GM21528 (cell line): ENCODE results near the gene TSC1.

Experiments
- ATAC-seq: cut with Tn5 transposase; IDR thresholded peaks from one replicate; pipeline ENCODE4 v1.9.1; 2021; ENCODE audit warnings: mild to moderate bottlenecking, moderate library complexity; ENCODE audit not compliant: unreplicated experiment, low FRiP score

The TSC1 gene

DNA sequence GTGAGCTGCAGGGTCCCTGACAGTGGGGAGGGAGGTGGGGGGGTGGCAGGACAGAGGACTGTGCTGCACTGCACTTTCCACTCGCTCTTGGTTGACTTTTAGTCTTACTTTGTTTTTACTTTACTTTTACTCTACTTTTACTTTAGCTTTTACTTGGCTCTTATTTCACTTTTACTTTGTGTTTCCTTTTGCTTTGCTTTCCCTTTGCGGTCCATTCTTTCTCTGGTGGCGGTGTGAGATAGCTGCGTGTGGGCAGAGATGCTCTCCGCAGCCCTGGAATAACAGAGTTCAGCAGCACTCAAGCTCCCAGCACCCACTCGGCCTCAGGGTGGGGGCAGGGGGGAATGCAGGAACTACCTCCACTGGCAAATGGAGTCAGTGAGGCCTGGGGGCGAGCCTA, 71.0 kb downstream of the TSC1 start:
- no peak for ATAC-seq

DNA sequence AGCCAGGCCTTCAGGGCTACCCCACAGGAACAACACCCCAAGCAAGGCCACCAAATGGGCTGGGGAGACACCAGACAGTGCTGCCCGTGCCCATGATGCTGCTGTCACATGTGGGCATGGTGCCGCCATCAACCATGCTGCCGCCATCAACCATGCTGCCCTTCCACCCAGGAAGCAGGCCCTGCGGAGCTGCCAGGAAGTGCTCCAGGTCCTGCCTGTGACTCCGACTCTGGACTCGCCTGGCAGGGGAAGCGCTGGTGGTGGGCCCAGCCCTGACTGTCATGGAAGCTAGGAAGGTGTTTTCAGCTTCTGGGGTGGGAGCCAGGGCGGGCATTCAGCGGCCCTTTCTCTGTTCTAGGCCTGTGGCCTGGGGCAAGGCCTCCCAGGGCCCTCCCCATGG, 75.2 kb downstream of the TSC1 start:
- ATAC-seq, result no peak

DNA sequence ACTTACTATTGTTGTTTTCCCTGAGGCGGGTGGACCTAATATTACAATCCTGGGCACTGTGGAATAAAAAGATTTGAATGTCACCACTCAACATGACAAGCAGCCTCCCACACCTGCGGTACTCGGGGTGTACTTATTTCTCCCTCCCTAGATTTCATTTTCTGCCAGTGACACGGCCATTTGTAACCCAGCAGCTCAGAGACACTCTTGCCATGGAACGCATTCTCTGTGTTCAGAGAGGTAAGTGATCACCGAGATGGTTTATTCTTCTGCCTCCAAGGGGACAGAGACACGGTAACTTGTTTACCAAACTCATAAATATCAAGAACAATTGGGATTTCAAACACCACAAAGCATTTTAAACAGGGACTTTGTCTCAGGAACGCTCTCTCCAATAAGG, 77.5 kb downstream of the TSC1 start:
- ATAC-seq, result no peak

DNA sequence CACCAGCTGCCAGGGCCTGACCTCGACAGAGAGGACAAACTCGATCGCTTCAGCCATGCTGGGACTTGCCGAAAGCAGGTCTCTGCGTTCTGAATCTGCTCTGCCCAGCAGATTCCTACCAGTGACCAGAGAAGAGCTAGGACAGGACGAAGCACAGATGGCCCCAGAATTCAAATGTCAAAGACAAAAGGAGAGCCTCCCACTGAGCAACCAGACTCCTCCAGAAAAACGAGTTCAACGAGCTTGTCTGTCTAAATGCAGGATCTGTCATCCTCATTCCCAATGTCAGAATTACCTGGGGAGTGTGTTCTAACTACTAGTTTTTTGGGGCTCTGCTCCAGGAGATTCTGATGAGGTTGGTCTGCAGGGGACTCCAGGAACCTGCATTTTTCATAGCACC, 79.7 kb downstream of the TSC1 start:
- ATAC-seq, result no peak

DNA sequence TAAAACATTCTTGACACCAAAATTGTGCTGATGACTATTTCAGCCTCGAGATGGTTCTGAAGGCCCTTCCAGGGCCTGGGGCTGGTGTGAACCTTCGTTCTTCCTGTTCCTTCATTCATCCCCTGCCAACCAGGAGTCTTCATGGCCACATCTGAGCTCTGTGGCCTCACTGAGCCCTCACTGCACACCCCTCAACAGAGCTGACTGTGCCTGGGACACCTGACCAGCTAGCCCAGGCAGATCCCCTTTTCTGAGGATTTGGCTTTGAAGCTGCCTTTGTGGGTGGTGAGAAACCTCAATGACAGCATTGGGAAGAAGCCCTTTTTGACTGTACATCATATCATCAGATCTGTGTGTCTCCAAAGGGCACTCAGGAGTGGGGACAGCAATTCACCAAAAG, 80.1 kb downstream of the TSC1 start:
- ATAC-seq, result no peak

DNA sequence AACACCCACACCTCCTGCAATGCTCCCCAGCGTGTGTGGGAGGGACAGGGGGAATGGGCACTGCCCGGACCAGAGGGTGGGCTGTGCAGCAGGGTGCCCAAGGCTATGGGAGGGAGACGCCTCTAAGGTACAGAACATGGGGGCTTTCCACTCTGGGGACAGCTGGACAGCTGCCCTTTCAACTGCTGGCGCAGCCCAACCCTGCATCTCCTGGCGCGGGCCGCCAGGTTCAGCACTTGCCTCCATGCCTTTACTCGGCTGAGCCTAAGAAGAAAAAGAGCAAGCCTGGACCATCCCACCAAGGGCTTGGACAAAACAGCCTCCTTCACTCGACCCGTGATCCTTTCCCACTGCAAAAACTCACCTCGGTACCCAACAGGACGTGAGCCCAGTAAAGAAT, 81.3 kb downstream of the TSC1 start:
- no peak for ATAC-seq

DNA sequence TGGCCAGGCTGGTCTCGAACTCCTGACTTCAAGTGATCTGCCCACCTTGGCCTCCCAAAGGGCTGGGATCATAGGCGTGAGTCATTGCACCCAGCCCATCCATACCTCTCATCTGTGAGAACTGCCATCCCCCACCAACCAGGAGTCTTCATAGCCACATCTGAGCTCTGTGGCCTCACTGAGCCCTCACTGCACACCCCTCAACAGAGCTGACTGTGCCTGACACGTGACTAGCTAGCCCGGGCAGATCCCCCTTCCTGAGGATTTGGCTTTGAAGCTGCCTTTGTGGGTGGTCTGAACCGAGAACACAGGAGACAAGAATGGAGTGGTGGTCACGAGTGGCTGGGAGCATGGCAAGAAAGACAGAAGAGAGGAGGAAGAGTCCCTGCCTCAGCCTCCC, 81.9 kb downstream of the TSC1 start:
- no peak for ATAC-seq

DNA sequence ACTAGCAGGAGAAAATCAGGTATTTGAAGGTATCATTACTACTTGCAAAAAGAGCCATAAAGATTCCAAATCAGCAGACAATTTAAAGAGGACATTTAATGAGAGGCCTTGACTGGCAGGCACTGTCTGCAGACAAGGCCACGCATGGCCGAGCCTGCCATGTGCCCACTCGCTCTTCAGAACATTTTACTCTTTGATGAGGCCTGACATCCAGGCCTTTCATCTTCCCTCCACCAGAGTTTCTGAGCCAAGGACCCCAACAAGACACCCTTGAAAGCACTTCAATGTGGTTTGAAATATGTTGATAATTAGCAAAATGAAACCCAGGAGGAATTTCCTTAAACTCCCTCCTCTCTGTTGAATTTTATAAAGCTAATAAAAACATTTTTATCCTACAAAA, 82.8 kb downstream of the TSC1 start:
- ATAC-seq, result no peak

DNA sequence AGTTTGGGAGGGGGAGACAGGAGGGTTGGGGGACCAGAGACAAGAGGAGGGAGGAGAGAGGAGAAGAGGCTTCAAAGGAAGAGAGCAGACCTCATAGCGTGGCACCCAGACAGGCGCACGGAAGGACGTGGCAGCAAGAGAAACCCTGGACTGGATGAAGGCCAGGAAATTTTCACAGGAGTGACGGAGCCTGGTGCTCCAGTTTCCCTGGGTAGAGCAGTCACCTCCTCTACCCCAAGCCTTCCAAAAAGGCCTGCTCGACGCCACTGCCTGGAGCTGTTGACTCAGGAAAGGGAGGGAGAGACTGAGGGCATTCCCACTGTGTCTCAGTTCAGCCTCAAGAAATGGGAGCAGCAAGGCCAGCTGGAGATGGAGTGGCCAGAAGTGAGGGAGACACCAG, 85.7 kb downstream of the TSC1 start:
- ATAC-seq, result no peak

DNA sequence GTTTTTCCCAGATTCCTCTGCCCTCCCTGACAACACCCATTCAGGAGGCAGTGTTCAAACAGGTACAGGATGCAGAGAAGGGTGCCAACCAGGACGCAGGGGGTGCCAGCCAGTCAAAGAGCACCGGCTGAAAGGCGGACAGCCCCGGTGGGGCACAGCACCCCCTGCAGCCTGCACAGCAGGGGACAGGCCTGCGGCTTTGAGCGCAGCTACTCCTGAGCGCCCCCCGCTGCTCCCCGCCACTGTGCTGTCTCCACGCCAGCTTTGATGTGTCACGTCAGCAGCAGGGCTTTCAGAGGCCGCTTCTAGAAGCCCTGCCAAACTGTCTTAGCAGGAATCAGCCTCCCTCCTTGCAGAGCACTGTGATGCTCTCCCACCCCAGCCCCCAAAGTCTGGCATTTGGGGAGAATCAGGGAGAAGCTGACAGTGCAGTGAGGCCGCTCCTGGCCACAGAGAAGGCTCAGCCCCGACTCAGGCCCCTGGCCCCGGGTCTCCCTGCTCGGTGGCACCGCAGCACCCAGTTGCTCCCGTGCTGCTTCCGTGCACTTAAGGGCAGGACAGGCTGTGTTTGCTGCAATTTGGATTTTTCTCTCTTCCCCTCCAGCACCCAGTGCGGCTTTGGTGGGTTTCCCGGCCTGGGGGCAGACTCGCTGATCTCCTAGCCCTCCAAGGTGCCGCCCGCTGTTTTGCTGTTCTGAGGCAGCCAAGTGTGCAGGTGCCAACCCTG, 86.6 kb downstream of the TSC1 start:
- ATAC-seq, result no peak

DNA sequence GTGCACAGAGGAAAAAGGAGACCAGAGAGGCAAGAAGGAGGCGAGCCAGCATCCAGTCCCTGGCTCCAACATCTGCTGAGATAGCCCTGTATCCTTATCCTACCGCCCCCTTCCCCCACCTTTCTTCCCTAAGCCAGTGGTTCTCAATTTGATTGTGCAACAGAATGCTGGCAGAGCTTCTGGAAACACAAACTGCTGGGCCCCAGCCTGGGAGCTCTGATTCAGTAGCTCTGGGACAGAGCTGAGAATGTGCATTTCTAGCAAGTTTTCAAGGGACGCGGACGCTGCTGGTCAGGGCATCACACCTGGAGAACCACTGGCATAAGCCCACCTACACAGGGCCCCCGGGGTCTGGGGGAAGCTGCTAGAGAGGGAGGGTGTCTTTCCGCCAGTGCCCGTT, 87.4 kb downstream of the TSC1 start:
- no peak for ATAC-seq

DNA sequence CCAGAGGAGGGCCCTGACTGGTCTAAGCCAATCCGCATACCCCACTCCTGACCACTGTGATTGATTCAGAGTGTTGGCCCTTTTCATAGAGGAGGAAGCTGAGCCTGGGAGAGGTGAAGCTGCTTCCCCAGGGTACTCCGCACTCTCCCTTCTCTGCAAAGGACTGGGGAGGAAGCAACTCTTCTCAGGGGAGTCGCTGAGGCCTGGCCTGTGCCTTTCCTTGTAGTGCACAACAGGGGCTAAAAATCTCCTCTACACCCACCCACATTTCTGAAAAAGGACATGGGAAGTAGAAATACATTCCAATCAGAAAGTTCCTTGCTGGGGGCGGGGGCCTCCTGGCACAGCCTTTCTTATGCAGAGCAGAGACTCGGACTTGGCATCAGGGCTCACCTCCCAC, 88.5 kb downstream of the TSC1 start:
- ATAC-seq, result no peak

DNA sequence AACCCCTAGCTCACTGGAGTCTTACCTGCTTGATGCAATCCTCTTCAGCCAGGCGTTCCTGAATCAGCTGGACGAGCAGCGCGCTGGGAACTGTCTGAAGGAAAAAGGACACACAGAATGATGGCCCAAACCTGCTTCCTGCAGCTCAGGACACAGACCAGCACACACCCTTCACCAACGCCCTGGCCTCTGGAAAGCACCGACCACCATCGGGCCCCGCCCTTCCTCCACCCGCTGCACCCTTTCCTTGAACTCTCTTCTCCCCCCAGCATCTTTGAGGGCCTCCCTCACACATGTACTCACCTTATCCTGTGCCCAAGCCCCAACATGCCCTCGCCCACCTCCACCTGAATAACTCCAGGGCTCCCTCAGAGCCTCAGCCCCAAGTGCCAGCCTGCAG, 89.6 kb downstream of the TSC1 start:
- no peak for ATAC-seq

DNA sequence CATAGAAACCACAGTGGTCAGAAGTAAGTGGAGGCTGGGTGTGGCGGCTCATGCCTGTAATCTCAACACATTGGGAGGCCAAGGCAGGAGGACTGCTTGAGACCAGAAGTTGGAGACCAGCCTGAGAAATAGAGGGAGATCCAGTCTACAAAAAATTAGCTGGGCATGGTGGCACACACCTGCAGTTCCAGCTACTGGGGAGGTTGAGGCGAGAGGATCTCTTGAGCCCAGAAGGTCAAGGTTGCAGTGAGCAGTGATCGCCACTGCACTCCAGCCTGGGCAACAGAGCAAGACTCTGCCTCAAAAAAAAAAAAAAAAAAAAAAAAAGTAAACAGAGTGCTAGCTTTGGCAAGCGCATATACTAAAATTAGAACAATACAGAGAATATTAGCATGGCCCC, 90.9 kb downstream of the TSC1 start:
- ATAC-seq, result no peak

DNA sequence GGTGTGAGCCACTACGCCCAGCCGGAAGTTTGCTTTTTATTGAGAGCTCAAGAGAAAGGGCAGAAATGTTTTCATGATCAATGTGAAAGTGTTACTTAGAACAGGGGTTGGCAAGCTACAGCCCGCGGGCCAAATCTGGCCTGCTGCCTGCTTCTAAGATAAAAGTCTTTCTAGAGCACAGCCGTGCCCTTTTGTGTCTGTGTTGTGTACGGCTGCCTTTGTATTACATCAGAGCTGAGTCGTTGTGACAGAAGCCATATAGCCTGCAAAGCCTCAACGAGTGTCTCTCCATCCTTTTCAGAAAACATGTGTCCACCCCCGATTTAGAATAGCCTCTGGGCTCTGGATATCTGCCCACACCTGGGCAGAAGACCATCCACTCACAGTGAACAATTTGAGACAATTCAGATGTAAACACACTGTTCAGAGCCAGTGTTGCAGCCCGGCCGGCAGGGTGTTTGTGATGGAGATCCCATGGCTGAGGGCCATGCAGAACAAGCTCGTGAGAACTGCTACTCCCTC, 95.2 kb downstream of the TSC1 start:
- ATAC-seq, result no peak

DNA sequence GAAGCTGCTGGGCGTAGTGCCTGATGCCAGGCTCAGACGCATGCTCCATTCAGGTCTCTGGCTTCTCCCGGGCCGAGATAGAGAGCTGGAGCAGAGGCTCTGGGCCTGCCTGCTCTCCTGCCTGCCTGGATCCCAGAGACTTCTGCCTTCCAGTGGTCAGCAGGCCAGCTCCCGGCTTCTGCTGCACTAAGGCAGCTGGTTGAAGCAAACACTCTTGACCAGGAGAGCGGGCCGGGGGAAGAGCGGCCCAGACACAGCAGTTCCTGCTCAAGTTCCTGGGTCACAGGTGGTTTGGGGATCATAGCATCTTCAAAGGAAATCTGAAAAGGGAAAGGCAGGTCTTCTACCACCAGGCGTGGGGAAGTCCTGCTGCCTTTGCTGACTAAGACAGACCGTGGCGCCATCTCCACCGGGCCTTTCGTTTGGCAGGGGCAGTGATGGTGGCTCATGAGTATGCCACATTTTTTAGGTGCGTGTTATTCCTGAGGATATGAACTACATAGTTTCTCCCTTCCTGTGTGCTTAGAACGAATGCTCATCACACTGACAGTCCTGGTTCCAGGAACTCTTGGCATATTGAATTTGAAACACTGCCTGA, 97.4 kb downstream of the TSC1 start:
- no peak for ATAC-seq

DNA sequence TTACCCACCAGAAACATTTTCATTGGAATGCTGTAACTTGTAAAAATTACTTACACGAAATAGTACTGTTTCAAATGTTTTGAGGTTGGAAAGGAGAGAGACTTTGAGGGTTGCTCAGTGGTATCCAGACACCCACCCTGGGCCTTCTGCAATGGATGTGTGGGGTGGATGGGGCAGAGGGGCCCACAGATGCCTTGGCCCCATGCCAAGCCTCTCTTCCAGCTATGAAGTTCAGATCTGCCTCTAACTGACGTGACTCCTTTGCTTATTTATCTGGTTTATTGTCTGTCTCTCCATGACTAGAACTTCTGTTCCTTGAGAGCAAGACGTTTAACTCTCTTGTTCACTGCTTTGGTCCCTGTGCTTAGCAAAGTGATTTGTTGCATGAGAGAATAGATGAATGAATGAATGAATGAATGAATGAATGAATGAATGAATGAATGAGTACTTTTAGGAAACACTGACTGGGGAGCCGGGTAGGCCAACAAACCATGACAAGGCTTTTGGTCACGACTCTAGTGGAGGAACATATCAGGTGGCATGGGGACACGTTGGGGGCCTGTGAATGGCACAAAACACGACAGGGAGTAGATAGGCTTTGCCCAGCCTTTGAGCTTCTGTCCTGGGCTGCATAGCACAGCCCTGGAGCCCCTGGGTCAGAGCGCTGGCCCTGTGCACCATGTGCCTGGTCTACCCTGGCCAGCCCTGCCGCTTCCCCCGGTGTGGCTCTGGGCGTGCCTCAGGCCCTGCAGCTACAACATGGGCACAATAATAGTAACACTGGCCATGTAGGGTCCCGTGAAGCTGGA, 98.1 kb downstream of the TSC1 start:
- ATAC-seq, result no peak

DNA sequence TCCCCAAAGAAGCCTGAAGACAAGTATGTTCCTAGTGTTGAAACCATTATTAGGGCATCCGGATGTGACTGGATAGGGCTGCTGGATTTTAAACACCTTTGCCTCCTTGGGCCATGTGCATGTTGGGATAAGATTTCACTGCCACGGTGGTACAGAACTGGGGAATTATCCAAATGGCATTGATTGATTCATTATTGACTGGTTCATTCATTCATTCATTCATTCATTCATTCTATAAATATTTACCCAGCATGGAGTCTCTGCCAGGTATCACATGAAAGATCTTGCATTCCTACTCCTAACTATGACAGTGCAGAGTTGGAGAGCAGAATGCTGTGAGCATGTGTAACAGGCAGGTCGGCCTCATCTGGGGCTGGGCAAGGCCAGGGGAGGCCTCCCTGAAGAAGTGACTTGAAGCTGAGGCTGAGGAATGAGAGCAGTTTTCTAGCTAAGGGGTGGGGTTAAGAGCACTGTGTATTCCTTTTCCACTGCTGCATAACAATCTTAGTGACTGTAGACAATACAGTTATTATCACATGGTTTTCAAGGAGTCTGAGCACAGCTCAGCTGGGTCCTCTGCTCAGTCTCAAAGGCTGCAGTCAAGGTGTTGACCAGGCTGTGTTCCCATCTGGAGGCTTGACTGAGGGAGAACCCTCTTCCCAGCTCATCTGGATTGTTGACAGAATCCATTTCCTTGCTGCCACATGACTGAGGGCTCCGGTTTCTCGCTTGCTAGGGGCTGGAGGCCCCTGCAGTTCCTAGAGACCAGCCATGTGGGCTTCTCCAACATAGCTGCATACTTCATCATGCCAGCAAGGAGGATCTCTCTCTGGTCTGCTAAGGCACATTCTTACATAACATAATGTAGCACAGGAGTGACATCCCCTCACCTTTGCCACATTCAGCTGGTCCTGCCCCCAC, 102.0 kb downstream of the TSC1 start:
- ATAC-seq, result no peak
